GM19238 (cell line): ENCODE results near the gene DENND4B.

Source experiments
- DNase-seq: peaks from one replicate; pipeline ENCODE4 v3.0.0; 2011; ENCODE audit warnings: low spot score; ENCODE audit not compliant: insufficient read length

The DENND4B gene

DNA sequence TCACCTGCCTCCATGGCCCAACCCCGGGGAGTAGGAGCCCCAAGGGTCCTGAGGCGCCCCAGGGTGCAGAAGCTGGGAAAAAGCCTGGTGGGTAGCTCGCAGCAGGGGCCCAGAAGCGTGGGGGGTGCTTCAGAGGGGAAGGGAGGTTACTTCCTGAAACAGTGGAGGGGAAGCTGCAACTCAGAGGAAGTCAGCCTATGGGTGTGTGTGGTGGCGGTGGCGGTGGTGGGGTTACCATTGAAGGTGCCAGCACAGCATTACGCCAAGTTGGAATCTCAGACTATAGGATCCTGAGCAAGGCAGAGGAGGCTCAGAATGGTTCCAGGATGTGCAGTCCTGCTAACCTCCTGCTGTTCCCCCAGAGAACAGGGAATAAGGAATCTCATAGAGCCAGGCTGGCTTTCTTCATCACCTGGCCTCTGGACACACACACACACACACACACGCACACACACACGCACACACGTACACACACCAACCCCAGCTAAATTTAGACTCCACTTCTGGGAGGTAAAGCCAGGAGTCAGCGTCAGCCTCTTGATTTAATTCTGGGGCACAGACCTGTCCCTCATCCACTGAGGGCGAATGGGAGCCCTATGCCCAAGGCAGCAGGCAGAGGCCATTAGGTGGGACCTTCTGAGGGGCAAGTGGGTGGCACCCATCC, 1.3 kb downstream of the DENND4B start:
- DNase-seq = peak; percentile 87

- no peak for DNase-seq
Observed at GRCh38 chr1:153944827-153945117, 1.7 kb downstream of the DENND4B start.

- DNase-seq = no peak
Observed at GRCh38 chr1:153944005-153944826, 2.3 kb downstream of the DENND4B start.

DNA sequence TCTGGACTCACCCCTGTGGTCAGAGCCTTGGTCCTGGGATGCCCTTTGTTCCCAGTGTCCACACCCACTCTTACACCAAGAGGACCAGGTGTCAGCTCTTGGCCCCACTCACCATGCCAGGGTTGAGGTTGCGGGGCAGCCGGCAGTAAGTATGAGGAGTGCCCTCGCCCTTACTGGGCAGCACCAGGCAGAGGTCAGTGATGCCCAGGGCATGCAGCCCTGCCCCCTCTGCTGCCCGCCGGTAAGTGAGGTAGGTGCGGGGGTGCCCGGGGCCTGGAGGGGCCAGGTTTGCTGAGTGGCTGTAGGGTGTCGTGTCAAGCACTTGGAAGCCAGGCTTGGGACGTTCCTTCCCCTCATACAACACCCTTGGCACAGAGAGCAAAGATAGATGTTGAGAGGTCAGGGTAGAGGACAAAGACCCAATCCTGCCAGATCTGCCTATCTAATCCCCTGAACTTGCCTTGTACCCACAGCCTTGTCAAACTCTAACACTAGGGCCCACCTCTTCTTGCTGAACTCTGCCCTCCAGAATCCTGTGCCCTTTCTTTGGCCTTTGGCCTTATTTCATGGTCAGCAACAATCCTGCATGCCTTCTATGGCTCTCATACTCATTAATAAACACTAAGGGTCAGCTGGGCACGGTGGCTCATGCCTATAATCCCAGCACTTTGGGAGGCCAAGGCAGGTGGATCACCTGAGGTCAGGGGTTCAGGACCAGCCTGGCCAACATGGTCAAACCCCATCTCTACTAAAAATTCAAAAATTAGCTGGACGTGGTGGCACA, 3.6 kb downstream of the DENND4B start:
- no peak for DNase-seq

DNA sequence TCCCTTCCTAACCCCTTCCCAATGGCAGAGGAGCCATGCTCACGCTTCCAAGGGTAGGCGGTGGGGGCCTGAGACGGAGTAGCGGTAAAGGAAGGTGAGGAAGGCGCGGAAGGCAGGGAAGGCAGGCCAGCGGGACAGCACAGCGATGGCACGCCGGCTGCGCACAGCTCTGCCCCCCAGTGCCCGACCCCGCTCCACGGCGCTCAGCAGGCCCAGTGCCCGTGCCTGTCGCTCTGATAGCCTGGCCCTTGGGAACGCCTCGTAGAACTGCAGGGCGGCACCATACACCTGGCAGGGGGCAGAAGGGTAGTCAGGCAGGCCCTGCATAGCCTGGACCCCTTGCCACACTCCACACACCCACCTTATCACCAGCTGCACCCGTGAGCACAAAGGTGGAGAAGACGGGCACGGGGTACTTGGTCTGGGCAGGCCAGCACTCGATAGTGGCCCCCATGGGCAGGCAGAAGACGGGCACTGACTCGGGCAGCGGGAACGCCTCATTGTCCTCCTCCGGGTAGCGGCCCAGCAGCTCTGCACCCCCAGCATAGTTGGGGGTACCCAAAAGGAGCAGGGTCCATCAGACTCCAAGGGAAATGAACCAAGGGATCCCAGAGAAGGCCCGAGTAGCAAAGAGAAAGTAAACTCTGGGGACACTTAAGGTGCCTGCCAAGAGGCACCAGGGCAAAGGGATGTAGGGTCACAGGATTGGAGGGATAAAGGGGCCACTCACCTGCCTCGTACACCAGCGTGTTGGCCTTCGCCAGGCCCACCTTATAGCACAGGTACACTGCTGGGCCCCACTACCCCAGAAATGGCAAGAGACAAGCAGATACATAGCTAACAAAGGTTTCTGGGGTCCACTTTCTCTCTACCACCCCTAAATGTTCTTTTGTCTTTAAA, 4.4 kb downstream of the DENND4B start:
- DNase-seq = no peak

DNA sequence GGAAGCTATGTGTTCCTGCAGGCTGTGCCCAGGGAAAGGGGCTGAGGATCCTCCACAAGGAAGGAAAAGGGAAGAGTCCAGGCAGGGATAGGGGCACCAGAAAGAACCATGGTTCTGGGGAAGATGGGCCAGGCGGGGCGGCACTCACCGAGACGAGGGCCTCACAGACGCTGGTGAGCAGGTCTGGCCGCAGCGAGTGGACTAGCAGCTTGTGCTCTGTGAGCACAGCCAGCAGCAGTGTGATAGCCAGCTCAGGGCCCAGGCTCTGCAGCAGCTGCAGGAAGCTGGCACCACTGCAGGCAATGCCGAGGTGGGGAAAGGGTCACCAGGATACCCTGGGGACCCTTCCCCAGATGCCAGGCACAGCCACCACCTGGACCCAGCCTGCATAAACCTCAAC, 5.8 kb downstream of the DENND4B start:
- no peak for DNase-seq

- no peak for DNase-seq
Observed at GRCh38 chr1:153939476-153939875, 7.0 kb downstream of the DENND4B start.

GRCh38 chr1:153938996-153939395, 7.5 kb downstream of the DENND4B start:
- DNase-seq = no peak

DNA sequence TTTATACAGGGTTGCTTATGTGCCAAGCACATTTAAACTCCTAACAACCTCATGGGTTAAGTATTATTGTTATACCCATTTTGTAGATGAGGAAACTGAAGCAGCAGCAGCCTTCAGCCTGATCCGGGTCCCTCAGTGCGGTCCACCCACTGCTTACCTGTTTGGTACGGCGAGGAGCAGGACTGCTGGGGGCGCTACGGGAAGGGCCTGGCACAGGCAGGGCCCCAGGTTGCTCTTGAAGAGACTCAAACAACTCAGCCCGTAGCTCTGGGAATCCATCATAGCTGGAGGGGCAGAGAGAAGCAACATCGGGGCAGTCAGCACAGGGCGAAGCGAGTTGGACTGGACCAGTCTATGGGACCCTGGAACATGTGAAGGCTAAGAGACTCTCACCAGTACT, 9.2 kb downstream of the DENND4B start:
- no peak for DNase-seq

DNA sequence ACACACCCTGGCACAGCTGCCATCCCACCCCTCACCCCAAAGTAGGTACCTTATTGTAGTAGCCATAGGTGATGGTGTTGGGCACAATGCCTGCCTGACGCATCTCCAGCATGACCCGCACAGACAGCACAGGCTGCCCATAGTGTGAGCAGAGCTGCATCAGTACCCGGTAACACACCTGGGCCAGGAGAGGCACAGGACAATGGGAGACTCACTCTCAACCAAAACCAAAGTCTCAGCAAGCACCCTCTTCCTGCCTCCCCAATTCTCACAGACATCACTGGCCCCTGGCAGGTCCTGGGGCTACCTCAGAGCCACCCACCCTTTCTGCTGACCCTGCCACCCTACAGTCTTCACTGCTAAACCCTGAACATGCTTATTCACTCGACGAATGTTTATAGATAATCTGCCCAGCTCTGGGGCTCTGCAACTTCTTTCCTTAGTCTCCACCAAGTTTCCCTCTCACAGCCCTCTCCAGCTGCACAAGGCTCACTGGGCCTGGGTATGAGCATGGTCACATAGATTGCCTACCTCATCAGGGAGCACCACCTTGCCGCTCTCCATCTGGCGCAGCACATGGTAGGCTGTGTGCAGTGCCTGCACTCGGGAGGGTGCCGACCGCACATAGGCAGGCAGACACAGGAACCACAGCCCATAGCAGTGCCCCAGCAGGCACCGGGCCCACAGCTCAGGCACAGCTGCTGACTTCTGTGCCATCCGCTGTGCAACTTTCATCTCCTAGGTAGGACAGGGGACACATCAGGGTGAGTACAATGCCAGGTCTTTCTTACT, 10.3 kb downstream of the DENND4B start:
- DNase-seq = no peak

DNA sequence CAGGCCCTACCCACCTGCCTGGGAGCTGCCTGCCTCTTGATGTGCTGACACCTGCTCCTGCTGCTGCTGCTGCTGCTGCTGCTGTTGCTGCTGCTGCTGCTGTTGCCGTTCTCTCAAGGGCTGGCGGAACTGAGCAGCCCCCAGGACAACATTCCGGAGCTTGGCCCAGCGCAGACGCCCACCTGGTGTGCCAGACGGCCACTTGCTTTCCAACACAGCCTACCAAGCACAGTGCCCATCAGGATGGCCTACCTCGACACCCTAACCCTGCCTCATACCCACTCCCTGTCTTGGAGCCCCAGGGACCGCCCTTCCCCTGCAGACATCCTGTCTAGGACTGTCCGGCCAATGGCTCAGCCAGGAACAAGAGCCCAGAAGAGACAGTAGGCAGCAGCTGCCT, 11.8 kb downstream of the DENND4B start:
- DNase-seq = no peak

DNA sequence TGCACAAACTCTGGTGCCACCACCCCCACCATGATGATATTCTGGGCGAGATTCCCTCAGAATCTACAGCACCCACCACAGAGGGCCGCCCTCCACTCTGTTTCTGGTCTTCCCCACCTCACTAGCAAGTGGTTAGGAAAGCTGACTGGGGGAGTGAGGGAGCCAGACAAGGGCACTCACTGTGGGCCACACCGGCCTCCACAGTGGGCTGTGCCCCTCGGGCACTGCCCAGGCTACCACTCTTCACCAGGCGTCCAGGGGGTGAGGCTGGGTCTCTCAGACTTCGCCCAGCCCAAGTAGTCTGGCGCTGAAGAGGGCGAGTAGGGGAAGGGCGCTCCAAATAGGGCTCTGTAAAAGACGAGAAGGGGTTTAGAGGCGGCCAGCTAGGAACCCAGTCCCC, 12.6 kb downstream of the DENND4B start:
- no peak for DNase-seq

- no peak for DNase-seq
Observed at GRCh38 chr1:153933430-153933829, 13.1 kb downstream of the DENND4B start.

GRCh38 chr1:153932156-153933131, 14.1 kb downstream of the DENND4B start:
- no peak for DNase-seq

DNA sequence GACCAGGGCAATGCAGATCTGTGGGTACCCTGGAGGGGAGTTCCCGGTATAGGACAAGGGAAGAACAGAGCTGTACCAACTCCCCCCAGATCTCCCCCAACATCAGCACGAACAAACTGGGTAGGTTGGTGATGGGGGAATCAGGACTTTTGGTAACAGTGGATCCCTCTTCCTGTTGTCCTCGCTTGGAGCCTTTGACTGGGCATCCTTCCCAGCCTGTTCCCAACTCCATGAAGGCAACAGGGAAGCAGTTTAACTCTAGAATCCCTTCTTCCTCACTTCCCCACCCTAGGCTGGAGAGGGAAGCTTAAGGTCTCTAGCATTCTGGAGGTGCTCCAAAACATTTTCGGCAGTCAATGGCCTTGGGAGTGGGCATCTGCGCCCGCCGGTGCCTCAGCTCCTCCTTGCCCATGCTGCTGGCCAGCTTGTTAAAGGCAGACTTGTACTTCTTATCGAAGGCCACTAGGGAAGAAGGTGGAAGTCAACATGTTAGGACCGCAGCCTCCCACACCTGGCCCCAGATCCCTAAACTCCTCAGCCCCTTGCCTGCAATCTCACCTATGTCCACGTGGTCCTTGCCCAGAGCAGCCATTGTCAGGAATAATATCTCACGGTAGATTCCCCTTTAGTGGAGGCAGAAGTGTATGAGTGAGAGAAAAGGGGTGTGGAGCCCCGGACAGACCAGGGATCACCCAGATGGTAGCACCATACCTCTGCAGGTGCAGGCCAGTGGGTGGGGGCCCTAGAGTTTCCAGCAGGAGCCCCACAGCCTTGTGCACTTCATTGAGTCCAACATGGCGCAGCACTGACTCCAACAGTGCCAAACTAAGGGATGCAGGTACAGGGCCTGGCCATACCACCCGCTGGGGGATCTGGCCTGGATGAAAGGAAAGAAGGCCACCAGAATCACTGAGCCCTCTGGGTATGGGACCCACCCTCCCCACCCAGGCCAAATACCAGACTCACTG, 16.3 kb downstream of the DENND4B start:
- DNase-seq = no peak

DNA sequence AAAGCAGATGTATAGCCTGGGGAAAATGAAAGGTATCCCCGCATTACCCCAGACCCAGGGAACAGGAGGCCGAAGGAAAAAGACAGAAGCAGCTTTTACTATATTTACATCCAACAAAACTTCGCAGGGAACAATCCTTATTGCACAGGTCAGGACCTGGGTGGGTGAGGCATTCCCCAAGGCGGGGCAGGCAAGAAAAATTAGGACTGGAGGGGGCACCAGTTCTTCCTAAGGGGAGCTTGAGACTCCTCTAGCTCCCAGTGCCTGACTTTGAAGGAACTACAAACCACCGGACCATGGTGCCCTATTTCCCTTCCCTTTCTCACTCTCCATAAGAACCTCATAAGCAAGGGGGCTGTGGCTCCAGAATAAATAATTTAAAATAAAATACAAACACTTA, 17.1 kb downstream of the DENND4B start:
- no peak for DNase-seq

- DNase-seq = no peak
Observed at GRCh38 chr1:153928791-153929341, 17.7 kb downstream of the DENND4B start.

DNA sequence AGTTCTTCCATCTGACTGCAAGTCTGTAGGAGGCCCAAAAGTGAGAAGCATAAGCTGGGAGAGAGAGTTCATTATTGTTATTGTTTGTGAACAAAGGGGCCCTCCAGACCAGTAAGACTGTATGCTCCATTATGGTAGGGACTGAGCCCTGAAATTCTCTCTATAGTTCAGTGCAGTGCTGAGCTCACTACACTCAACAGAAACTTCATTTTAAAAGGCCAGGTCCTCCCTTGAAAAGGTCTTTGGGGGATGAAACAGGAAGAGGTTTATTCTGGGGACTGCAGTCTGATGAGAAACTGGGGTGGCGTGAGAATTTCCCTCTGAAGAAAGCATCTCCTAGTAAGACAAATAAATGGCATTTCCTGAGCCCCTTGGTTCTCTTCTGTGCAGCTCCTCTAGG, 18.3 kb downstream of the DENND4B start:
- DNase-seq = no peak
